Esophagus (tissue), 2 donors: ENCODE data around the gene PAPSS2. TPM values are rescaled to one million over a fixed set of nuclear protein-coding genes. Genes with fewer than 3 reads are reported as not detected.

ENCODE experiments used
- H3K27ac ChIP-seq, 2 donors: one replicate each; pipeline ENCODE4 v1.5.1; 2013; ENCODE audit warnings: low read depth in 2 of 2, mild to moderate bottlenecking in 2 of 2, inconsistent platforms in 1 of 2, low read length in 1 of 2, moderate library complexity in 1 of 2
- H3K27me3 ChIP-seq, 2 donors: one replicate each; pipeline ENCODE4 v1.6.1; 2013; ENCODE audit warnings: low read length in 2 of 2, control low read depth in 1 of 2, mild to moderate bottlenecking in 1 of 2; ENCODE audit not compliant: insufficient read depth in 2 of 2, control insufficient read depth in 1 of 2
- H3K36me3 ChIP-seq, 2 donors: one replicate each; pipeline ENCODE4 v1.6.1; 2013; ENCODE audit warnings: low read length in 1 of 2; ENCODE audit not compliant: control insufficient read depth in 2 of 2, insufficient read depth in 2 of 2
- H3K4me1 ChIP-seq, 2 donors: one replicate each; pipeline ENCODE4 v1.6.1; 2013; ENCODE audit warnings: low read length in 1 of 2; ENCODE audit not compliant: control insufficient read depth in 2 of 2, insufficient read depth in 2 of 2
- H3K4me3 ChIP-seq, 2 donors: one replicate each; pipeline ENCODE4 v1.5.1; 2013; ENCODE audit warnings: low read length in 2 of 2, mild to moderate bottlenecking in 2 of 2, low read depth in 1 of 2, moderate library complexity in 1 of 2
- H3K9me3 ChIP-seq, 2 donors: one replicate each; pipeline ENCODE4 v1.6.1; 2013; ENCODE audit warnings: mild to moderate bottlenecking in 2 of 2, low read depth in 1 of 2, low read length in 1 of 2, moderate library complexity in 1 of 2; ENCODE audit not compliant: control insufficient read depth in 2 of 2, insufficient read depth in 1 of 2
- WGBS, 2 donors: extraction: QIAGEN DNeasy Blood & Tissue Kit; methylation state at CpG; one replicate each; pipeline ENCODE4 v1.1.7; 2013; 5-methylcytosine and 5-hydroxymethylcytosine counted together
- polyA plus RNA-seq, 2 donors: library from polyadenylated mRNA; stranded (reverse); fragments of 200-250 nt; gene quantifications; one replicate each; pipeline ENCODE4 v1.2.3, GENCODE V29; 2013
- donor health status: healthy with polysubstance abuse.
- donor health status: Bipolar disorder and iron deficiency.

Gene PAPSS2
- polyA plus RNA-seq, 2 donors: 1.3 to 1.7 TPM

DNA sequence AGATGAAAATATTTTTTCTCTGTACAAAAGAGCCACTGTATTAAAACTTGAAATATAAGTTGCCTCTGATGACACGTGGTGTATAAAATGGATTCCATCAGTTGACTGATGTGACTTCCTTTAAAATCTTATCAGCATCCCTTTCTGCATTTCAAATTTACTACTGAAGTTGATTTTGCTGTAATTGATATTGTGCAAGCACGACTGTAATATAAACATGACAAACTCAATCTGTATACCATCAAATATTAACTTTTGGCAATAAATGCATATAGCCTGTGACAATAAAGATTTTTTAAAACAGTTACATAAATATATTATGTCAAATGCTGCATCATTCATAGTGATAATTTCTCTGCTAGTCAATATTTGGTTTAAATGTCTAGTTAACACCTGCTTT lies 7.8 kb downstream of the PAPSS2 start:
- Histone ChIP-seq H3K27ac (no peak overlapping the region), H3K27me3 (no peaks in the 10 kb centered on the region), H3K4me3 (no peak overlapping the region), H3K36me3 (no peaks in the 10 kb centered on the region), H3K9me3 (no peaks in the 10 kb centered on the region), H3K4me1 (no peaks in the 10 kb centered on the region)
- 66 to 76% methylated on average over 2 of the region's 2 CpGs for WGBS, 2 donors

DNA sequence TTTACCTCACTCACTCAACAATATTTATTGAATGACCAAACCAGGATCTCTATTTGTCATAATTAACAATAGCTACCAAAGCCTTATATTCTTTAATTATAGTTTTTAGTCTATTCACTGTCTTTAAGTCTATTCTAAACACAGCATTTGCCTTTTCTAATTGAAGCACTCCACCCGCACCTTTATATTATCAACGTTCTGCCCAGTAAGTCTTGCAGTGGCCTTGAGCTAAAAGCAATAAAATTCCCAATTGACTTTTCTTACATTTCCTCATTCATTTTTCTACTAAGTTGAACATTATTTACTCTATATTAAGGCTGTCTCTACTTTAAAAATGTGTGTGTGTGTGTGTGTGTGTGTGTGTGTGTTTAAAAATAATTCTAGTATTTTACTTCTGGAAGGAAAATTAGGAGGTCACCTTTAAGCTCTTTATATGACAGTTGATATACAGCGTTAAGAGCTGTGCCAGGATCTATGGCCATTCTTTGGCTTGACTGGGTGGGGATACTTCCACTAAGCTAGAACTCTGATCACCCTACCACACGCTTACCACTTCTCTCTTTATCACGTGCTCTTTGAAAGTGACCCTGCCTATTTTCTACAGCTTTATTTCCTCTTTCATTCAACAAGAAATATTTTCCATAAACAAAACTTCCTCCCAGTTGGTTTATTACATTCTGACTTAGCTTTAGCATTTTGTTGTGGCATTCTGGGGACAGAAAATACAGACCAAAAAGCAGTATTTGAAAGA lies 8.8 kb downstream of the PAPSS2 start:
- Histone ChIP-seq H3K36me3 (no peaks in the 10 kb centered on the region), H3K27ac (no peak overlapping the region), H3K4me1 (no peaks in the 10 kb centered on the region), H3K9me3 (no peaks in the 10 kb centered on the region), H3K4me3 (no peak overlapping the region), H3K27me3 (no peaks in the 10 kb centered on the region)
- WGBS, 2 donors: 63 to 76% methylated on average over 5 of the region's 5 CpGs

DNA sequence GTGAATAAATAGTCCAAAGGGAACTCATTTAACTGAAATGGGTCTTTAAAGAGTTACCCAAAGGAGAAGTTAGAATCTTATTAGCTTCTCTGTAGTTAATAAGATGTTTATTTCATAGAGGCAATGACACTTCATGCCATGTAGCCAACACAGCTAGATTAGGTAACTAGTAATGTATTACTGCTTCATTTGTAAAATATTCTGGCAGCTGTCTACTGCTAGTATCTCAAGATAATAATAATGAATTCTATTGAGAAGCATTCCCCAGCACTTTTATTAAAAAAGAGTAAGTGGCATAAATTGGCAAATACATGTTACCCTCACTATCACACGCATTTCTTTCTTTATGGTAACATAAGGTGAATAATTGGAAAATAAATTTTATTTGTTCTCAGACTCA lies 10.1 kb downstream of the PAPSS2 start:
- Histone ChIP-seq H3K27ac (no peak overlapping the region), H3K4me3 (no peak overlapping the region), H3K27me3 (no peaks in the 10 kb centered on the region), H3K36me3 (no peaks in the 10 kb centered on the region), H3K9me3 (no peaks in the 10 kb centered on the region), H3K4me1 (no peaks in the 10 kb centered on the region)
- 92 to 96% methylated on average over 1 of the region's 1 CpG for WGBS, 2 donors

DNA sequence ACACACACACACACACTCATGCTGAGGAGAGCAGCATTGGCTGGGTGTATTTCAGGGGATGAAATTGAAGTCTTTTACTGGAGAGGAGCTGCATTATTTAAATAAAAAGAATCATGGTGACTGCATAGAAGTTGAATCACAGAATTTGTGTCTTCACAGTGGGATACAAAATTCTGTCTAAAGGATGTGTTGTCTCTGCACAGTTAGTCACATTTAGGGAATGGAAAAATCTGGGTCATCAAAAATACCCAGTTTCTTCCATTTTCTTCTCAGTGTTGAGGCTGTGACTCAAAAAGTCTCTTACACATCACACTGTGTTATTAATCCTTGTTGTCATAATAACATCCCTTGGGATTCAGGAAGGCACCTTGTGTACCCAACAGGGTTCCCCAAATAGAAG lies 10.9 kb downstream of the PAPSS2 start:
- no peaks in the 10 kb centered on the region for H3K27me3 ChIP-seq
- H3K4me3 ChIP-seq: no peak overlapping the region
- no peaks in the 10 kb centered on the region for H3K36me3 ChIP-seq
- H3K4me1 ChIP-seq: no peaks in the 10 kb centered on the region
- H3K27ac ChIP-seq: no peak overlapping the region
- H3K9me3 ChIP-seq: no peaks in the 10 kb centered on the region

DNA sequence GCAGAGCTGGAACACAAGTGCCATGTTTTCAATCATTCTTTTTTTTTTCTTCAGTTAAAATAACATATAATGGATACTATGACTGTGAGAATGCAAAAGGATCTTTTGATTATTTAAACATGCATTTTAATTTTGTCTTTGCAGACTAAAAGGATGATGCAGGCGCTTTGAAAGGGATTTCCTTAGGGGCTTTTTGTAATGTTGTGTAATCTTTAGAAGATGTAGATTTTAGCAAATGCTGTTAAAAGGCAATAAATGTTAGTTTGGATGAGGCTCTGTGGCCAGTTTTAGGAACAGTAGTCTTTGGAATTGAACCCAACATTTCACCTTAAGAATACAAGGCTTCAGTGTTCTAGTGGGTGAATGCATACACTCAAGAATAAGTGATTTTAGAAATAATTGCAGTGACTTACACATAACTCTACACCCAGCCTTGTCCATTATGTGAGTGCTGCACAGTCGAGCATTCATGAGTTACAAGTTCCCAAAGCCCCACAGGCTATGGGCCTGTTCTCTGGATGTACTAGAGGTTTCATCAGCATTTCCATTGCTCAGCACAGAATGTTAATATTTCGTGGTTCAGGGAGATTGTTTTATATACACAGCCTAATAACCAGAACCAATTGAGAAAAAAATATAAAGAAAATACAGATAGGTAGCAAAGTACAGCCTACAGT lies 11.6 kb downstream of the PAPSS2 start:
- Histone ChIP-seq H3K4me3 (no peak overlapping the region), H3K27ac (no peak overlapping the region), H3K4me1 (no peaks in the 10 kb centered on the region), H3K9me3 (no peaks in the 10 kb centered on the region), H3K27me3 (no peaks in the 10 kb centered on the region), H3K36me3 (no peaks in the 10 kb centered on the region)
- WGBS, 2 donors: 50 to 65% methylated on average over 3 of the region's 3 CpGs

DNA sequence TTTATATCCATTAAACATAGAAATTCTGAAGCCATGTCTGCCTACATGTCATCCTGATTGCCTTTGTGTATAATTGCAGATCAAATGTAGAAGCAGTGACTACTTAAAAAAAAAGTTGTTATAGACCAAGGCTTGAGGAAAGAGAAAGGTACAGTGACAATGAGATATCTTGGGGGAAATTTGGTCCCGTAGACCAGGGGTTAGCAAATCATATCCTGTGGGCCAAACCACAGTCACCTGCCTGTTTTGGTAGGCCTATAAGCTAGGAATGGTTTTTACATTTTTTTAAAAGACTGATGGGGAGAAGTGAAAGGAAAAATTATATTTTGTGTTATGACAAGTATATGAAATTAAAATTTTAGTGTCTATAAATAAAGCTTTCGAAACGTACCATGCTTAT lies 12.9 kb downstream of the PAPSS2 start:
- Histone ChIP-seq H3K27ac (no peak overlapping the region), H3K36me3 (no peaks in the 10 kb centered on the region), H3K4me3 (no peak overlapping the region), H3K4me1 (no peaks in the 10 kb centered on the region), H3K27me3 (no peaks in the 10 kb centered on the region), H3K9me3 (no peaks in the 10 kb centered on the region)
- 86 to 91% methylated on average over 3 of the region's 3 CpGs for WGBS, 2 donors

DNA sequence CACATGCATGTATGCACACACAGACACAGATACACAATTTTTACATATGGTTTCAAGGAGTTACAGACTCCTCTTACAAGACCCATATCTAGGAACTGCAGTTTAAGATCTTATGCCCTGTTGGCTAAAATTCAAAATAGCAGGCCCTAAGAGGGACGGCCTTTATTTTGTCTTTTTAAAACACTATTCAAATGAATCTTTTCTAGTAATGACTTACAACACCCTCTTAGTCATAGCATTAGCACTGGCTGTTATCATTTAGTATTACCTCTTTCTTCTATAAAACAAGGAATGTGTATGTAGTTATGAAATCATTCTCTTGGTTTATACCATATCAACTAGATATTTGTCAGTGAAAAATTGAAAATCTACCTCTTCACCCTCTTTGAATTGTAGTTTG lies 15.3 kb downstream of the PAPSS2 start:
- Histone ChIP-seq H3K36me3 (no peaks in the 10 kb centered on the region), H3K4me1 (no peaks in the 10 kb centered on the region), H3K27ac (no peak overlapping the region), H3K9me3 (no peaks in the 10 kb centered on the region), H3K27me3 (no peaks in the 10 kb centered on the region), H3K4me3 (no peak overlapping the region)
- 61 to 62% methylated on average over 1 of the region's 1 CpG for WGBS, 2 donors

DNA sequence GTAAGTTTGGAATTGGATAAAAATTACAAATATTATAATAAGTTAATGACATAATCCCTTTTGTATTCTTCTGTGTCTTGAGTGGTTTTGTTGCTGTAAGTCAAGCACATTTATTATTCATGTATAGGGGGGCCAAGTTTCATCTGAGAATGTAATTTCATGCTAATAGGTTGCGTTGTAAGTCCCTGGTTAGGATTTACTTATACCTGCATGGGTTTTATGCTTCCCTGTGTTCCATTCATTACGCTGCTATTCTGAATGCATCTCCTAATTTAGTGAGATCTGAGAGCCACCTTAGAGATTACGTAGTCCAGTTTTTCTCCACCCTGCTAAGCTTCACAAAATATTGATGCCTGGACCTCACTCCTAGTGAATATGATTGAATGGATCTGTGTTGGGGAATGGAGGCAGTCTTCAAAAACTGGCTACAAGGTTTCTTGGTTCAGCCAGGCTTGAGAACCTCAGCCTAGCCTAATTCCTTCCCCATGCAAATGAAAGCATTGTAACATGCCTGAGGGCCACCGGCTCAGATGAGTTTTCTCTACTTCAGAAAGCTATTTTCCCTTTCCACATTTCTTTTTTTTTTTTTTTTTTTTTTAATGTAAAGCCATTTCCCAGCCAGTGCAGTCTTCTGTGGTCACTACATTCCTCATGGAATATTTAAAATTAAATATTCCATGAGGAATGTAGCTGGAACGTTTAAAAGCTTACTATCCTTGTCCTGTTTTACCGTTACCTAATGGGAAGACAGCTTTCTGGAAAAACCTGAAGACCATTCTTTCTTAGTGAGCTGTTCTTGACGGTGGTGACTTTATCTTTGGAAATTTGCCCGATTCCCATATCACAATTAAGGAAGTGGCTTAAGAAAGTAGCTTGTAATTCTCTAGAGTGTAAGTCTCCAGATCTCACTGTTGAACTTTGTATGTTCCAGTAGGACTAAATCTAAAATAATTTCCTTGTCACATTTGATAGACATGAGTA lies 16.0 kb downstream of the PAPSS2 start:
- no peaks in the 10 kb centered on the region for H3K4me1 ChIP-seq
- 60 to 63% methylated on average over 8 of the region's 8 CpGs for WGBS, 2 donors
- no peaks in the 10 kb centered on the region for H3K36me3 ChIP-seq
- no peaks in the 10 kb centered on the region for H3K27me3 ChIP-seq
- no peaks in the 10 kb centered on the region for H3K9me3 ChIP-seq
- H3K4me3 ChIP-seq: no peak overlapping the region
- no peak overlapping the region for H3K27ac ChIP-seq

DNA sequence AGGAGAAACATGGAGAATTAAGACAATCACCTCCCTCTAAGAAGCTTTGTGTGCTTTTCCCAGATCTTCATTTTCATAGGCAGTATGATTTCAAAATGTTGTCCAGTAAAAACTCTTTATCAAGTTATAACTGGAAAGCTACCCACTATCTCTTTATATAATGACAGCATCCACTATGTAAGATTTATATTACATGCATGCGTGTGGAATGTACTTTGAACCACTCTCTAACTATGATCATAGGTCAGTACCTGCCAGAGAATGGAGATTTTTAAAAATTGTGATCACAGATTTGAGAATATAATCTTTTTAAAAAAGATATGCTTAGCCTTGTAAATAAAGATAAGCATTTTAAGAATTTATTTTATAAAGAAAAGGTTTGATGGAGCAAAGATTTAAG lies 17.9 kb downstream of the PAPSS2 start:
- H3K36me3 ChIP-seq: no peaks in the 10 kb centered on the region
- H3K27ac ChIP-seq: no peak overlapping the region
- H3K27me3 ChIP-seq: no peaks in the 10 kb centered on the region
- H3K9me3 ChIP-seq: no peaks in the 10 kb centered on the region
- no peaks in the 10 kb centered on the region for H3K4me1 ChIP-seq
- WGBS, 2 donors: 82 to 98% methylated on average over 1 of the region's 1 CpG
- H3K4me3 ChIP-seq: no peak overlapping the region
